ENCODE data around the gene UCKL1. TPM values are rescaled to one million over a fixed set of nuclear protein-coding genes. Genes with fewer than 3 reads are reported as not detected.

Gene UCKL1
- polyA plus RNA-seq, 3 donors: 10.9 to 65.8 (median 14.5) TPM

DNA sequence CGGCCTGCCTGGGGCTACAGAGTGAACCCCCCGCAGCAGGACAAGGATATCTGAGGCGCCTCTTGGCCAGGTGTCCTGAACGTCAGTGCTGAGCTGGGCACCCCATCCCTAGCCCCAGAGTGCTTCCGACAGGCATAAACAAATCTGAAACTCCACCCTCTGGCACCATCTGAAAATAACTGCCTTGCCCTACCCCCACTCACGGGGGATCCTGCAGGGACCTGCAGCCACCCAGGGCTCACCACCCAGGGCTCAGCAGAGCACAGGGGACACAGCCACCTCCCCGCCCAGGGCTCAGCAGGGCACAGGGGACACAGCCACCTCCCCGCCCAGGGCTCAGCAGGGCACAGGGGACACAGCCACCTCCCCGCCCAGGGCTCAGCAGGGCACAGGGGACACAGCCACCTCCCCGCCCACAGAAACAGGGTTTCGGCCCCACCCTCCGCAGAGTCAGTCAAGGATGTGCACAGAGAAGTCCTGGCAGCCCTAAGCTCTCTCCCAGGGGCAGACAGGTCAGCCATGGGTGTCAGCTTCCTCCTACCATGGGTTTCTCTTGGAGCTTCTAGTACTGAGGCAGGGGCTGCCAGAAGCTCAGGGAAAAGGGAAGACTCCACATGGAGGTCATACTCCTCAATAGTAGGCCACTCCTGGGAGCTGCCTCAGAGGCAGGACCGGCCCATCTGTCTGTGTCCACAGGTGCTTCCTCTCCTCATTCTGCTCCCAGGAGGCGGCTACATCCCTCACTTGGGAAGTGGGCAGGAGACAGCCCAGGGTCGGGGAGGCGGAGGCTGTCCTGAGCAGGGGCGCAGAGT lies 4.6 kb downstream of the UCKL1 start:
- H3K36me3 ChIP-seq (replicated peaks in 1 of 2; ENCODE audit: control insufficient read depth in 1 of 2, insufficient read depth in 2 of 2, low read length in 2 of 2): peaks cover 0 to 2% of the 10 kb centered on the region in 2 donors

DNA sequence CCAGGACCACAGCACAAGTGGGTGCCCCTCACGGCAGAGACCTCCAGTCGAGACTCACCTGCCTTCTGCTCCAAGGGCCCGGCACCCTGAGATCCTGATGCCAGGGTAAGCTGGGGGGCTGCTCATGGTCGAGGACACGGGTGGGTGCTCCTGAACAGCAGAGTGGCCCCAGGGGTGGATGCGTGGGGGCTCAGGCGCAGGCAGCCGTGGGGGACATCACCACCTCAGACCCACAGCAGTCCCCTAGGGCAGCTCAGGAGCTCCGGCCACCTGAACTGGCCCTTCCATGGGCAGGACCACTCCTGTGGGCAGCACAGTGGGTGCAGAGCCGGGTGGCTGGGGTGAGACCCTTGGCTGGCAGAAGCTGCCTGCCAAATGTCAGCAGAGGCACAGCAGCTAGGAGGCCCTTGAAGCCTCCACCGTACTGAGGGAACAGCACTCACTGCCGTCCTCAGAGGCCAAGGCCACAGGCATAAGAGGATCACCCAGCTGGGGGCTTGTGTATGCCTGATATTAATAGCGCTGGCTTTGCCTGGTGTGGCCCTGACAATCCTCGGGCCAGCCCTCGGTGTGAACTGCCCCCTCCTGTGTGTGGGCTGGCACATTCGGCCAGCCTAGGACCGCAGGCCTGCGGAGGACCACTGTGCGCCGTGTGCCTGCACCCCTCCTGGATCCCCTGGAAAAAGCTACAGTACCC lies 5.4 kb downstream of the UCKL1 start:
- no peak overlapping the region for H3K4me3 ChIP-seq (replicated peaks in 1 of 3; ENCODE audit: low read depth in 2 of 3, low read length in 3 of 3)
- H3K27ac ChIP-seq (ENCODE audit: low read depth in 1 of 2, low read length in 2 of 2): no peak overlapping the region
- no peak for DNase-seq
- H3K36me3 ChIP-seq (replicated peaks in 1 of 2; ENCODE audit: control insufficient read depth in 1 of 2, insufficient read depth in 2 of 2, low read length in 2 of 2): peaks cover 6 to 7% of the 10 kb centered on the region in 2 donors
- TF ChIP-seq, protein P1, sequence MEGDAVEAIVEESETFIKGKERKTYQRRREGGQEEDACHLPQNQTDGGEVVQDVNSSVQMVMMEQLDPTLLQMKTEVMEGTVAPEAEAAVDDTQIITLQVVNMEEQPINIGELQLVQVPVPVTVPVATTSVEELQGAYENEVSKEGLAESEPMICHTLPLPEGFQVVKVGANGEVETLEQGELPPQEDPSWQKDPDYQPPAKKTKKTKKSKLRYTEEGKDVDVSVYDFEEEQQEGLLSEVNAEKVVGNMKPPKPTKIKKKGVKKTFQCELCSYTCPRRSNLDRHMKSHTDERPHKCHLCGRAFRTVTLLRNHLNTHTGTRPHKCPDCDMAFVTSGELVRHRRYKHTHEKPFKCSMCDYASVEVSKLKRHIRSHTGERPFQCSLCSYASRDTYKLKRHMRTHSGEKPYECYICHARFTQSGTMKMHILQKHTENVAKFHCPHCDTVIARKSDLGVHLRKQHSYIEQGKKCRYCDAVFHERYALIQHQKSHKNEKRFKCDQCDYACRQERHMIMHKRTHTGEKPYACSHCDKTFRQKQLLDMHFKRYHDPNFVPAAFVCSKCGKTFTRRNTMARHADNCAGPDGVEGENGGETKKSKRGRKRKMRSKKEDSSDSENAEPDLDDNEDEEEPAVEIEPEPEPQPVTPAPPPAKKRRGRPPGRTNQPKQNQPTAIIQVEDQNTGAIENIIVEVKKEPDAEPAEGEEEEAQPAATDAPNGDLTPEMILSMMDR (IDR thresholded peaks at IDR 0.05): no peak
- Mint-ChIP-seq H3K27me3 (ENCODE audit: low read depth in 3 of 3) (peaks cover 2% of the 10 kb centered on the region in 3 donors), H3K27ac (no peak overlapping the region), H3K4me3 (no peak overlapping the region), H3K9me3 (no peaks in the 10 kb centered on the region), H3K4me1 (peaks cover 55% of the 10 kb centered on the region), H3K36me3 (peaks cover 7 to 17% of the 10 kb centered on the region in 2 donors)
- H3K4me1 ChIP-seq (ENCODE audit: control insufficient read depth in 1 of 2, insufficient read depth in 2 of 2, low read length in 2 of 2): peaks cover 43 to 55% of the 10 kb centered on the region in 2 donors
- H3K9ac ChIP-seq (ENCODE audit: insufficient read depth, low read length, poor library complexity, severe bottlenecking): no peak overlapping the region
- H3K27me3 ChIP-seq (ENCODE audit: control insufficient read depth in 2 of 2, insufficient read depth in 2 of 2, low read length in 2 of 2): no peaks in the 10 kb centered on the region
- intact Hi-C loops (cut with micrococcal nuclease): no loop called here
- H4K20me1 ChIP-seq (ENCODE audit: insufficient read depth, low read length): peaks cover 99% of the 10 kb centered on the region
- H3K9me3 ChIP-seq (replicated peaks in 1 of 2; ENCODE audit: control insufficient read depth in 1 of 2, insufficient read depth in 1 of 2, low read length in 2 of 2): no peaks in the 10 kb centered on the region
- H3K79me2 ChIP-seq (ENCODE audit: insufficient read depth, low read length): peaks cover 95% of the 10 kb centered on the region
- no peak overlapping the region for H3K4me2 ChIP-seq (replicated peaks; ENCODE audit: extremely low read depth, low read length, poor library complexity, severe bottlenecking)
- 94% methylated on average over 19 of the region's 20 CpGs for WGBS (ENCODE audit: insufficient coverage)
- H2AFZ ChIP-seq (ENCODE audit: insufficient read depth, low read depth, low read length, poor library complexity, severe bottlenecking): no peak overlapping the region

More for the DNA sequence above, 4.6 kb downstream of the UCKL1 start:
- H3K79me2 ChIP-seq (ENCODE audit: insufficient read depth, low read length): peaks cover 92% of the 10 kb centered on the region
- H2AFZ ChIP-seq (ENCODE audit: insufficient read depth, low read depth, low read length, poor library complexity, severe bottlenecking): no peak overlapping the region
- Mint-ChIP-seq H3K27me3 (ENCODE audit: low read depth in 3 of 3) (peaks cover 2% of the 10 kb centered on the region in 3 donors), H3K36me3 (peaks cover 6 to 16% of the 10 kb centered on the region in 2 donors), H3K9me3 (no peaks in the 10 kb centered on the region), H3K27ac (no peak overlapping the region), H3K4me1 (peaks cover 56% of the 10 kb centered on the region), H3K4me3 (no peak overlapping the region)
- TF ChIP-seq, protein P1 (IDR thresholded peaks at IDR 0.05): no peak
- 91% methylated on average over 12 of the region's 17 CpGs for WGBS (ENCODE audit: insufficient coverage)
- H3K9ac ChIP-seq (ENCODE audit: insufficient read depth, low read length, poor library complexity, severe bottlenecking): no peak overlapping the region
- intact Hi-C loops (cut with micrococcal nuclease): no loop called here
- no peak overlapping the region for H3K27ac ChIP-seq (ENCODE audit: low read depth in 1 of 2, low read length in 2 of 2)
- no peaks in the 10 kb centered on the region for H3K9me3 ChIP-seq (replicated peaks in 1 of 2; ENCODE audit: control insufficient read depth in 1 of 2, insufficient read depth in 1 of 2, low read length in 2 of 2)
- peaks cover 94% of the 10 kb centered on the region for H4K20me1 ChIP-seq (ENCODE audit: insufficient read depth, low read length)
- DNase-seq: no peak
- no peak overlapping the region for H3K4me3 ChIP-seq (replicated peaks in 1 of 3; ENCODE audit: low read depth in 2 of 3, low read length in 3 of 3)
- H3K4me2 ChIP-seq (replicated peaks; ENCODE audit: extremely low read depth, low read length, poor library complexity, severe bottlenecking): no peak overlapping the region
- H3K27me3 ChIP-seq (ENCODE audit: control insufficient read depth in 2 of 2, insufficient read depth in 2 of 2, low read length in 2 of 2): no peaks in the 10 kb centered on the region
- H3K4me1 ChIP-seq (ENCODE audit: control insufficient read depth in 1 of 2, insufficient read depth in 2 of 2, low read length in 2 of 2): peaks cover 45 to 59% of the 10 kb centered on the region in 2 donors
